OCI-LY1 (cell line): ENCODE results near the gene HOXB4.

Source experiments
- H2AFZ ChIP-seq: fragments of 200-600 bp; sonication (generic), shearing (Covaris generic); 2 replicates; pipeline ENCODE4 v1.6.0; 2014; ENCODE audit warnings: antibody characterized with exemption, mild to moderate bottlenecking, low read length
- H3F3A ChIP-seq: fragments of 200-600 bp; sonication (generic), shearing (Covaris generic); 2 replicates; pipeline ENCODE4 v1.6.0; 2014; ENCODE audit warnings: mild to moderate bottlenecking, antibody characterized with exemption, low read length, moderate library complexity; ENCODE audit not compliant: insufficient read depth
- H3K27ac ChIP-seq: fragments of 200-600 bp; sonication (generic); 2 replicates; pipeline ENCODE4 v1.5.1; 2014; ENCODE audit warnings: low read length, mixed run types, mild to moderate bottlenecking, low read depth; ENCODE audit not compliant: poor library complexity, severe bottlenecking
- H3K27me3 ChIP-seq: fragments of 200-600 bp; sonication (generic); 2 replicates; pipeline ENCODE4 v1.6.0; 2014; ENCODE audit warnings: antibody characterized with exemption, mild to moderate bottlenecking, low read length, moderate library complexity; ENCODE audit not compliant: insufficient read depth
- H3K36me3 ChIP-seq: fragments of 200-600 bp; sonication (generic); 2 replicates; pipeline ENCODE4 v1.6.1; 2014; ENCODE audit warnings: mild to moderate bottlenecking, antibody characterized with exemption, low read length, moderate library complexity, mixed read lengths; ENCODE audit not compliant: insufficient read depth
- H3K4me1 ChIP-seq: fragments of 200-600 bp; sonication (generic); 2 replicates; pipeline ENCODE4 v1.5.1; 2014; ENCODE audit warnings: mild to moderate bottlenecking, low read length, moderate library complexity; ENCODE audit not compliant: insufficient read depth, severe bottlenecking
- H3K4me2 ChIP-seq: fragments of 200-600 bp; sonication (generic), shearing (Covaris generic); 2 replicates; pipeline ENCODE4 v1.6.1; 2014; ENCODE audit warnings: low read length
- H3K4me3 ChIP-seq: fragments of 200-600 bp; sonication (generic); 2 replicates; pipeline ENCODE4 v1.5.1; 2014; ENCODE audit warnings: low read length, low read depth, mild to moderate bottlenecking, mixed read lengths; ENCODE audit not compliant: poor library complexity, severe bottlenecking
- H3K79me2 ChIP-seq: fragments of 200-600 bp; shearing (Covaris generic); 2 replicates; pipeline ENCODE4 v1.6.1; 2016; ENCODE audit warnings: mixed run types, low read length, mixed read lengths; ENCODE audit not compliant: insufficient read depth
- H3K9ac ChIP-seq: fragments of 200-600 bp; sonication (generic), shearing (Covaris generic); 2 replicates; pipeline ENCODE4 v1.6.1; 2014; ENCODE audit warnings: mild to moderate bottlenecking, low read length, mixed read lengths
- H3K9me2 ChIP-seq: fragments of 200-600 bp; sonication (generic), shearing (Covaris generic); 2 replicates; pipeline ENCODE4 v1.6.1; 2014; ENCODE audit warnings: low read depth, mild to moderate bottlenecking, low read length, mixed read lengths
- H3K9me3 ChIP-seq: fragments of 200-600 bp; shearing (Covaris generic); 2 replicates; pipeline ENCODE4 v1.6.1; 2014; ENCODE audit warnings: low read length, mixed read lengths
- H4K20me1 ChIP-seq: fragments of 200-600 bp; sonication (generic), shearing (Covaris generic); 2 replicates; pipeline ENCODE4 v1.6.0; 2016; ENCODE audit warnings: mild to moderate bottlenecking, low read length; ENCODE audit not compliant: insufficient read depth
- CTCF ChIP-seq: fragments of 200-600 bp; sonication (generic), shearing (Covaris generic); IDR thresholded peaks from 2 replicates; pipeline ENCODE4 v1.5.1; 2017; ENCODE audit warnings: mild to moderate bottlenecking, antibody characterized with exemption, low read length, moderate library complexity, mixed read lengths
- EZH2 ChIP-seq: fragments of 200-600 bp; sonication (generic), shearing (Covaris generic); IDR thresholded peaks from 2 replicates; pipeline ENCODE4 v1.8.0; 2017; ENCODE audit warnings: borderline replicate concordance, mixed run types, mild to moderate bottlenecking, antibody characterized with exemption, low read length, moderate library complexity, mixed read lengths

Gene HOXB4

DNA sequence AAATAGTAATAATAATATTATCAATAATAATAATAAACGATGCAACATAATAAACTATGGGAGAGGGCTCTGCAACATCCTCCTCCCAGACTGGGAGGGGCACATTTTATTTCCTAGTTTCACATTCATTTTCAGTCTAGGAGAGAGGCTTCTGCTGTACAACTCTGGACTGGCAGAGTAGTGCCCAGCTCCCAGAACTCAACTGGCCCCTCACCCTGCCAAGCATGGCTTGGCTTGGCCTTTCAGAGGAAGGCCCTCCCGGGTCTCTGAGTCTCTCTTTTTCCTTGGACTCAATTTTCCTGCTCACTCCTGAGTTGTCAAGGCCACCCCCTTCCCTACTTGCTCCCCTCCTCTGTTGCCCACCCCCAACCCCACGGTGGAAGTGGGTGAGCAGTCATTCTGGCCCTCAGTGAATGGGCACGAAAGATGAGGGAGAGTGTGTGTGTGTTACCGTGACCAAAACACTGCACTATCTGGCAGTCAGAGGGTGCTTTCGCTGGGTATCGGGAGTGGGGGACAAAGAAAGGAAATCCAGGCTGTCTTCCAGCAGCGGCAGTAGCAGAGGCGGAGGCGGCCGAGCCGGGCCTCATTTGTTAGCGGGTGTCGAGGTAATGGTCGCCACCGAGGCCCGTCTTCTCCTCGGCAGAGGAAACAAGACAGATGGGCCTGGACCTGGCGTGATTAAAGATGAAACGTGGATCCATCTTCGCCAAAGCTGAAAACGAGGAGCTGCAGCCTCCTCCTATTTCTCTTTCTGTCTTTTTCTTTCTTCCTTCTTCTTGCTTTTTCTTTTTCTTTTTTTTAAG lies 2.3 kb downstream of the HOXB4 start:
- no peak overlapping the region for H3K9ac ChIP-seq
- no peaks in the 10 kb centered on the region for H3K9me3 ChIP-seq
- TF ChIP-seq EZH2 (no peak), CTCF (no peak)
- no peak overlapping the region for H3K27ac ChIP-seq
- no peaks in the 10 kb centered on the region for H4K20me1 ChIP-seq
- no peaks in the 10 kb centered on the region for H3F3A ChIP-seq
- H3K27me3 ChIP-seq, result no peaks in the 10 kb centered on the region; the same call in 1 of the 2 replicates
- no peak overlapping the region for H2AFZ ChIP-seq
- H3K79me2 ChIP-seq, result no peaks in the 10 kb centered on the region
- H3K4me1 ChIP-seq, result no peaks in the 10 kb centered on the region
- H3K4me3 ChIP-seq, result no peak overlapping the region
- H3K9me2 ChIP-seq, result no peaks in the 10 kb centered on the region
- no peak overlapping the region for H3K4me2 ChIP-seq
- no peaks in the 10 kb centered on the region for H3K36me3 ChIP-seq

DNA sequence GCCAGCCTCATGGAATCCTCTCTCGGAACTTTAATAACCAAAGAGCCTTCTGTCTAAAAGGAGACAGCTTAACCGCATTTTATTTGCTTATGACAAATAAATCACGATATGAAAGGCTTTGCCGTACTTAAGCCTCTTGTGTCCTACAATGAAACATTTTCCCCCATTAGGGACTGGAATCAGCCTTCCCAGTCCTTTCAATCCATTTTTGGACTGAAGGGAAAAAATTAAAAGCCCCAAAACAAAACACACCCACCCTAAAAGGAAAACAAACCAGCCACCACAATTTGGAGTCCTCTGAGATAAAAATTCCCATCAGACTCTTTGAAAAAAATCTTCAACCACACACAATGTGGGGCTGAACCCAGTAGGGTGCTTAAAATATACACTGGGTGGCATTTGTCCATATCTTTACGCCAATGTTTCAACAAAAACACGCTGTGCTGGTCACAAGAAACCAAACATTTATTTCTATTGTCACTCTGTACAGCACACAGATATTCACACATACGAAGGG lies 3.0 kb downstream of the HOXB4 start:
- Histone ChIP-seq H3K4me2 (no peak overlapping the region), H3K27ac (no peak overlapping the region), H4K20me1 (no peaks in the 10 kb centered on the region), H3F3A (no peaks in the 10 kb centered on the region), H3K9ac (no peak overlapping the region), H3K27me3 (no peaks in the 10 kb centered on the region; the same call in 1 of the 2 replicates), H3K4me1 (no peaks in the 10 kb centered on the region), H3K79me2 (no peaks in the 10 kb centered on the region), H3K4me3 (no peak overlapping the region), H3K9me3 (no peaks in the 10 kb centered on the region), H3K9me2 (no peaks in the 10 kb centered on the region), H3K36me3 (no peaks in the 10 kb centered on the region), H2AFZ (no peak overlapping the region)
- TF ChIP-seq CTCF (no peak), EZH2 (no peak)

DNA sequence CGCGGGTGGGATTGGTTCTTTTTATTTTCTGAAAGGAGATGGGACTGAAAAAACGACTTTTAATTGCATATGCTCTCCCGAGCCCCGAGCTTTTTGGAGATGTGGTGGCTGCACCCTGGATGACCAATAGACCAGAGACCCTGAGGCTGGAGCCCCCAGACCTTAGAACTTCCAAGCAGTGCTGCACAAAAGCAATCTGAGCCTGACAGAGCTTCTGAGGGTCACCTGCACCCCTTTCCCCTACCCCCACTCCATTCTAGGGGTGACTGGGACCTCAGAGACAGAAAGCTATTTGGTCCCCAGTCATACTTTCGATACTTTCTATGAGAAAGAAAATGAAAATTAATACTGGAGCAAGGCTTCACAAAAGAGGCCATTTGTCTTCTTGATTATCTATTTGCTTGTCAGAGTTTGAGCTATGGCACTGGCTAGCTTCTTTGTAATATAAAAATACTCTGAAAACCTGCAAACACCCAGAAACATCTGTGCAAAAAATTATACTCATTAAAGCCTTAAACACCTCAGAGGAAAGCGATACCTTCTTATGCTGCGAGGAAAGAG lies 3.6 kb downstream of the HOXB4 start:
- Histone ChIP-seq H3K9me2 (no peaks in the 10 kb centered on the region), H3K4me2 (no peak overlapping the region), H3K36me3 (no peaks in the 10 kb centered on the region), H3F3A (no peaks in the 10 kb centered on the region), H3K79me2 (no peaks in the 10 kb centered on the region), H3K27ac (no peak overlapping the region), H3K4me3 (no peak overlapping the region), H2AFZ (no peak overlapping the region), H3K4me1 (no peaks in the 10 kb centered on the region), H4K20me1 (no peaks in the 10 kb centered on the region), H3K9me3 (no peaks in the 10 kb centered on the region), H3K27me3 (no peaks in the 10 kb centered on the region; the same call in 1 of the 2 replicates), H3K9ac (no peak overlapping the region)
- TF ChIP-seq EZH2 (no peak), CTCF (no peak)
